Ovary (tissue), 3 donors: Measurements from ENCODE around the gene CARMIL1.

Source experiments
- EP300 ChIP-seq: sonication (generic); formaldehyde crosslinking; IDR thresholded peaks from one replicate; pipeline ENCODE4 v1.6.1; 2017; ENCODE audit warnings: antibody characterized with exemption
- POLR2A ChIP-seq: fragments of 450-650 bp; IDR thresholded peaks from one replicate; pipeline ENCODE4 v1.6.1; 2017; ENCODE audit warnings: antibody characterized with exemption, mild to moderate bottlenecking, moderate library complexity
- TF ChIP-seq, protein P1 (sequence below), 3 donors: fragments of 450-650 bp in 2 of 3; fragments of 200-600 bp in 1 of 3; IDR thresholded peaks; one replicate each; pipeline versions ENCODE4 v1.5.1 to v1.8.0; 2016 to 2022; ENCODE audit warnings: antibody characterized with exemption in 3 of 3, mild to moderate bottlenecking in 1 of 3
- donor health status: DM: no; HTN: no; CAD: no.

GRCh38 chr6:25485821-25486534, 206.8 kb downstream of the CARMIL1 start:
- TF ChIP-seq, protein P1, sequence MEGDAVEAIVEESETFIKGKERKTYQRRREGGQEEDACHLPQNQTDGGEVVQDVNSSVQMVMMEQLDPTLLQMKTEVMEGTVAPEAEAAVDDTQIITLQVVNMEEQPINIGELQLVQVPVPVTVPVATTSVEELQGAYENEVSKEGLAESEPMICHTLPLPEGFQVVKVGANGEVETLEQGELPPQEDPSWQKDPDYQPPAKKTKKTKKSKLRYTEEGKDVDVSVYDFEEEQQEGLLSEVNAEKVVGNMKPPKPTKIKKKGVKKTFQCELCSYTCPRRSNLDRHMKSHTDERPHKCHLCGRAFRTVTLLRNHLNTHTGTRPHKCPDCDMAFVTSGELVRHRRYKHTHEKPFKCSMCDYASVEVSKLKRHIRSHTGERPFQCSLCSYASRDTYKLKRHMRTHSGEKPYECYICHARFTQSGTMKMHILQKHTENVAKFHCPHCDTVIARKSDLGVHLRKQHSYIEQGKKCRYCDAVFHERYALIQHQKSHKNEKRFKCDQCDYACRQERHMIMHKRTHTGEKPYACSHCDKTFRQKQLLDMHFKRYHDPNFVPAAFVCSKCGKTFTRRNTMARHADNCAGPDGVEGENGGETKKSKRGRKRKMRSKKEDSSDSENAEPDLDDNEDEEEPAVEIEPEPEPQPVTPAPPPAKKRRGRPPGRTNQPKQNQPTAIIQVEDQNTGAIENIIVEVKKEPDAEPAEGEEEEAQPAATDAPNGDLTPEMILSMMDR (IDR thresholded peaks at IDR 0.05) = no peak
- TF ChIP-seq EP300 (no peak), POLR2A (no peak)
